AG04450 (cell line): Measurements from ENCODE around the gene HTT. TPM values are rescaled to one million over a fixed set of nuclear protein-coding genes. Genes with fewer than 3 reads are reported as not detected.
"Not testable (repeated sequence)": the region's sequence is repeated elsewhere in the genome, so short reads cannot be mapped to it uniquely, and the experiment has no call there.

Experiments used
- CTCF ChIA-PET: fragments of 300-600, 350-600 bp; formaldehyde crosslinking; extraction: SDS; loops from one replicate; lab custom pipeline; 2022; ENCODE audit warnings: antibody characterized with exemption, inconsistent platforms; lab: Charles Lee
- POLR2A ChIA-PET: fragments of 350-600 bp; formaldehyde crosslinking; extraction: SDS; loops from one replicate; lab custom pipeline; 2021; ENCODE audit warnings: antibody characterized with exemption, inconsistent platforms; lab: Yijun Ruan, JAX
- DNase-seq: peaks from one replicate; pipeline ENCODE4 v3.0.0-alpha.2; 2011; ENCODE audit warnings: low read depth, low spot score
- H3K27ac ChIP-seq: one replicate; pipeline ENCODE4 v1.5.1; 2012; ENCODE audit warnings: low read depth, low read length, control low read depth
- H3K27me3 ChIP-seq: one replicate; pipeline ENCODE4 v1.6.0; 2012; ENCODE audit warnings: low read length; ENCODE audit not compliant: control insufficient read depth, insufficient read depth
- H3K4me3 ChIP-seq: 2 replicates; pipeline ENCODE4 v1.5.1; 2011; ENCODE audit warnings: mild to moderate bottlenecking, low read depth, low read length, control low read depth
- H3K9me3 ChIP-seq: 2 replicates; pipeline ENCODE4 v1.5.1; 2012; ENCODE audit warnings: low read length; ENCODE audit not compliant: control insufficient read depth, insufficient read depth
- polyA plus RNA-seq: library from polyadenylated mRNA; depleted of rRNA; stranded (reverse); fragments of >200 nt; gene quantifications from 2 replicates; pipeline ENCODE4 v1.2.3, GENCODE V29; 2011
- TF ChIP-seq, protein P1 (sequence below): IDR thresholded peaks from 2 replicates; pipeline ENCODE4 v1.5.1; 2011; ENCODE audit warnings: low read depth, low read length, control low read depth, inconsistent platforms

HTT gene
- polyA plus RNA-seq, 1 experiment = 14.5 TPM

DNA sequence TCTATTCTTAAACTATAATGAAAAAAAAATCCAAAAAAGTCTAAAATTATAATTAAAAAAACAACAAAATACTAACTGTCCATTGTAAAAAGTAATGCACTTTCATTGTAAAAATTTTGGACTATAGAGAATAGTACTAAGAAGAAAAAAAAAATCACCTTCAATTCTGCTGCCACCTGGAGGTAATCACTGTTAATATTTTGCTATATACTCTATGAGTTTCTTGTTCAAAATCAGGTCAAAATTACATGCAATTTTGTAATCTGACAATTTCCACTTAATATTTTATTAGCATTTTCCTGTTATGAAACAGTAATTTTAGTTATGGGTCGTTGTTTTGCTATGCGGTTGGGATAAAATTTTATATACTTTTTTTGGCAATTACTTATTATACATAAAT lies 62.0 kb downstream of the HTT start:
- Histone ChIP-seq H3K9me3 (no peaks in the 10 kb centered on the region), H3K4me3 (no peak overlapping the region), H3K27ac (no peak overlapping the region), H3K27me3 (no peaks in the 10 kb centered on the region)
- CTCF ChIA-PET = interaction anchor here (0.9 to 6.3 kb wide), 9 partner anchors 9 to 34 kb away, joined by 3 to 113 read pairs (median 6); no protein-coding TSS in a partner anchor
- POLR2A ChIA-PET = no interaction called here
- TF ChIP-seq, protein P1, sequence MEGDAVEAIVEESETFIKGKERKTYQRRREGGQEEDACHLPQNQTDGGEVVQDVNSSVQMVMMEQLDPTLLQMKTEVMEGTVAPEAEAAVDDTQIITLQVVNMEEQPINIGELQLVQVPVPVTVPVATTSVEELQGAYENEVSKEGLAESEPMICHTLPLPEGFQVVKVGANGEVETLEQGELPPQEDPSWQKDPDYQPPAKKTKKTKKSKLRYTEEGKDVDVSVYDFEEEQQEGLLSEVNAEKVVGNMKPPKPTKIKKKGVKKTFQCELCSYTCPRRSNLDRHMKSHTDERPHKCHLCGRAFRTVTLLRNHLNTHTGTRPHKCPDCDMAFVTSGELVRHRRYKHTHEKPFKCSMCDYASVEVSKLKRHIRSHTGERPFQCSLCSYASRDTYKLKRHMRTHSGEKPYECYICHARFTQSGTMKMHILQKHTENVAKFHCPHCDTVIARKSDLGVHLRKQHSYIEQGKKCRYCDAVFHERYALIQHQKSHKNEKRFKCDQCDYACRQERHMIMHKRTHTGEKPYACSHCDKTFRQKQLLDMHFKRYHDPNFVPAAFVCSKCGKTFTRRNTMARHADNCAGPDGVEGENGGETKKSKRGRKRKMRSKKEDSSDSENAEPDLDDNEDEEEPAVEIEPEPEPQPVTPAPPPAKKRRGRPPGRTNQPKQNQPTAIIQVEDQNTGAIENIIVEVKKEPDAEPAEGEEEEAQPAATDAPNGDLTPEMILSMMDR = peak; percentile 29; the same call in 1 of the 2 replicates
- no peak for DNase-seq

DNA sequence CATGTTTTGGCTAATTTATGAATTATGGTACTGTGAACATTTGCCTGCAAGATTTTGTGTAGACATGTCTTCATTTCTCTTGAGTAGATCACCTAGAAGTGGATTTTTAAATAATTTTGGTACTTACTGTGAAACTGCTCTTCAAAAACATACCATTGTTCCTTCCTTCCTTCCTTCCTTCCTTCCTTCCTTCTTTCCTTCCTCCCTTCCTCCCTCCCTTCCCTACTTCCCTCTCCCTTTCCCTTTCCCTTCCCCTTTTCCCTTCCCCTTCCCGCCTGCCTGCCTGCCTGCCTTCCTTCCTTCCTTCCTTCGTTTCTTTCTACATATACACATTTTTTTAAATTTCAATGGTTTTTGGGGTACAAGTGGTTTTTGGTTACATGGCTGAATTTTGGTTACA lies 63.4 kb downstream of the HTT start:
- H3K4me3 ChIP-seq = no peak overlapping the region
- TF ChIP-seq, protein P1 = no peak
- CTCF ChIA-PET = interaction anchor here (1.9 kb wide), 1 partner anchor 31 kb away, joined by 5 read pairs; no protein-coding TSS in a partner anchor
- H3K9me3 ChIP-seq = no peaks in the 10 kb centered on the region
- H3K27me3 ChIP-seq = no peaks in the 10 kb centered on the region
- H3K27ac ChIP-seq = no peak overlapping the region
- POLR2A ChIA-PET = no interaction called here
- no peak for DNase-seq

DNA sequence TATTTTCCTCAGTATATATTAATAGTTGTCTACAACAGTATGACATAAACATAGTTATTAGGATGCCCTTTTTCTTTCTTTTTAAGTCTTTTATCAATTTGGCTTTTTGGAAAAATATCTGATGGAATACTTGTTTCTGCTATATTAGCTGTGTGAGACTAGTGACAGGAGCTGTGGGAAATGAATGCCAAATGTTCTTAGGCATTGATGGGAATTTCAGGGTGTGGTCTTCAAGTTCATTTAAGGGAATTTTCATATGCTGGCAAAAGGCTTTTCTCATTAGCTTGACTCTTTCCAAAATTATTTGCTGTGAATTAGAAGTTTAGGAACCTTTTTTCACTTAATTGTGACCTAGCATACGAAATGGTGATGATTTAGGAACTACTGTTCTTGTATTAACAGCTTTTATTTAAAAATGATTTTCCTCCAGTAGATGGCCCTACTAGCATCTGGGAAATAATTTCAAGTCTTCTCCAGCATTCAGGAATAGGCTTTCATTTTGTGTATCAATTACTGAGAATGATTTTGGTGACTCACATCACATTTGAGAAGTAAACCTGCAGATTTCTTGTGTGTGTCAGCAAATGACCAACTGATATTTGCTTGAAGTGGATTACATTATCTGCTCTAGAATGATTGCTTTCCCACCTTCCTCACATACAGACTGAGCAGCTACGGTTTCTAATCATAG lies 70.9 kb downstream of the HTT start:
- TF ChIP-seq, protein P1 = peak; percentile 42
- Histone ChIP-seq H3K4me3 (no peak overlapping the region), H3K27me3 (no peaks in the 10 kb centered on the region), H3K27ac (no peak overlapping the region), H3K9me3 (no peaks in the 10 kb centered on the region)
- ChIA-PET POLR2A (no interaction called here), CTCF (interaction anchor here (0.7 to 2.4 kb wide), 11 partner anchors 10 to 735 kb away, joined by 3 to 18 read pairs (median 4); no protein-coding TSS in a partner anchor)
- DNase-seq = no peak

DNA sequence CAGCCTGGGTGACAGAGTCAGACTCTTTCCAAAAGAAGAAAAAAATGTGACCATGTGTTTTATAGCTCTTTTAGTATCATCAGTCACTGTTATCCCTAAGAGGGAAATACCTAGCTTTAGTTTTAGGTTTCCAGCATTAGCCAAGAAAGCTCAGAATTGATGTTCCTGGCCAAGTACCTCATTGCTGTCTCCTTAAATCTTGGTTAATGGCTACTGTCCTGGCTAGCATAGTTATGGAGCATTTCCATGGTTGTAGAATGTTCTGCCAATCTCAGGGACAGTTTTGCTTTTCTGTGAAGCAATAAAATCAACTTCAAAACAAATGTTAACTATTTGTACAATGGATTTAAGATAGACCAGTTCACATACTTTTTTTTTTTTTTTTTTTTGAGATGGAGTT lies 74.4 kb downstream of the HTT start:
- no peak overlapping the region for H3K4me3 ChIP-seq
- H3K27ac ChIP-seq = no peak overlapping the region
- no peaks in the 10 kb centered on the region for H3K27me3 ChIP-seq
- no peaks in the 10 kb centered on the region for H3K9me3 ChIP-seq
- TF ChIP-seq, protein P1 = no peak
- CTCF ChIA-PET = interaction anchor here (1.0 kb wide), 1 partner anchor 731 kb away, joined by 3 read pairs; no protein-coding TSS in a partner anchor
- POLR2A ChIA-PET = no interaction called here
- DNase-seq = no peak

DNA sequence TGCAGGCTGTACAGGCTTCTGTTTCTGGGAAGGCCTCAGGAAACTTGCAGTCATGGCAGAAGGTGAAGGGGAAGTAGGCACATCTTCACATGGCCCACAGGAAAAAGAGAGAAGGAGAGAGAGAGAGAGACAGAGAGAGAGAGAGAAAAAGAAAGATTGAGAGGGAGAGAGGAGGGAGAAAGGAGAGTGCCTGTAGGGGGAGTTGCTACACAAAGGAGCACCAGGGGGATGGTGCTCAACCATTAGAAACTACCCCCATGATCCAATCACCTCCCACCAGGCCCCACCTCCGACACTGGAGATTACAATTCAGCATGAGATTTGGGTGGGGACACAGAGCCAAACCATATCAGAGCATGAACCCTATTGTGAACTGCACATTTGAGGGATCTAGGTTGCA lies 76.8 kb downstream of the HTT start:
- H3K27ac ChIP-seq, H3K4me3 ChIP-seq, H3K9me3 ChIP-seq, DNase-seq, POLR2A ChIA-PET, H3K27me3 ChIP-seq, CTCF ChIA-PET: not testable (repeated sequence)
